Measurements from ENCODE around the gene CASKIN2. TPM values are rescaled to one million over a fixed set of nuclear protein-coding genes. Genes with fewer than 3 reads are reported as not detected.

Gene CASKIN2
- total and polyA plus RNA-seq, 4 donors, result 2.3 to 12.1 (median 8.6) TPM

GRCh38 chr17:75496005-75496404 lies 19.3 kb downstream of the CASKIN2 start:
- TF ChIP-seq ATF3 (IDR thresholded peaks at IDR 0.05), result no peak
- TF ChIP-seq ZBTB33 (IDR thresholded peaks at IDR 0.05), result no peak
- no peak for TF ChIP-seq RXRA (IDR thresholded peaks at IDR 0.05)
- TF ChIP-seq NR2F2 (IDR thresholded peaks at IDR 0.05), result no peak
- no peak for TF ChIP-seq MAX (IDR thresholded peaks at IDR 0.05)
- TF ChIP-seq GABPA (IDR thresholded peaks at IDR 0.05 in 1 of 2, conservative IDR thresholded peaks at IDR 0.05 in 1 of 2), result no peak
- TF ChIP-seq FOXA2 (IDR thresholded peaks at IDR 0.05), result no peak
- no peak for TF ChIP-seq SP1 (IDR thresholded peaks at IDR 0.05)
- no peak for TF ChIP-seq CTCF (IDR thresholded peaks at IDR 0.05; ENCODE audit: low read depth, low read length, missing input control)
- Histone ChIP-seq H3K4me3 (ENCODE audit: low read depth in 1 of 3, low read length in 3 of 3) (no peak overlapping the region), H3K9me3 (ENCODE audit: control insufficient read depth in 4 of 4, low read length in 3 of 4) (no peaks in the 10 kb centered on the region), H3K27ac (ENCODE audit: low read depth in 1 of 2, low read length in 2 of 2) (no peak overlapping the region), H3K36me3 (ENCODE audit: control insufficient read depth in 4 of 4, insufficient read depth in 3 of 4, low read depth in 1 of 4, low read length in 3 of 4) (peaks cover 7 to 79% (median 24%) of the 10 kb centered on the region in 4 donors), H3K9ac (ENCODE audit: low read depth in 1 of 2, low read length in 2 of 2) (no peak overlapping the region), H3K4me1 (ENCODE audit: control insufficient read depth in 4 of 4, insufficient read depth in 4 of 4, low read length in 3 of 4) (peaks cover 0 to 6% (median 2%) of the 10 kb centered on the region in 4 donors), H3K27me3 (ENCODE audit: control insufficient read depth in 4 of 4, insufficient read depth in 4 of 4, low read length in 3 of 4) (no peaks in the 10 kb centered on the region)
- 94% methylated on average over 11 of the region's 11 CpGs for WGBS
- DNase-seq (ENCODE audit: low spot score), result no peak

GRCh38 chr17:75494326-75494877 lies 20.9 kb downstream of the CASKIN2 start:
- Histone ChIP-seq H3K27me3 (ENCODE audit: control insufficient read depth in 4 of 4, insufficient read depth in 4 of 4, low read length in 3 of 4) (no peaks in the 10 kb centered on the region), H3K27ac (ENCODE audit: low read depth in 1 of 2, low read length in 2 of 2) (no peak overlapping the region), H3K4me3 (ENCODE audit: low read depth in 1 of 3, low read length in 3 of 3) (no peak overlapping the region), H3K36me3 (ENCODE audit: control insufficient read depth in 4 of 4, insufficient read depth in 3 of 4, low read depth in 1 of 4, low read length in 3 of 4) (peaks cover 7 to 67% (median 21%) of the 10 kb centered on the region in 4 donors), H3K9me3 (ENCODE audit: control insufficient read depth in 4 of 4, low read length in 3 of 4) (no peaks in the 10 kb centered on the region), H3K9ac (ENCODE audit: low read depth in 1 of 2, low read length in 2 of 2) (no peak overlapping the region), H3K4me1 (ENCODE audit: control insufficient read depth in 4 of 4, insufficient read depth in 4 of 4, low read length in 3 of 4) (peaks cover 0 to 14% (median 5%) of the 10 kb centered on the region in 4 donors)
- 94% methylated on average over 14 of the region's 14 CpGs for WGBS
- no peak for TF ChIP-seq TAF1 (conservative IDR thresholded peaks at IDR 0.05)
- no peak for TF ChIP-seq ZBTB33 (IDR thresholded peaks at IDR 0.05)
- no peak for TF ChIP-seq ATF3 (IDR thresholded peaks at IDR 0.05)
- TF ChIP-seq YY1 (IDR thresholded peaks at IDR 0.05), result no peak
- no peak for TF ChIP-seq FOXA1 (IDR thresholded peaks at IDR 0.05)
- TF ChIP-seq EGR1 (IDR thresholded peaks at IDR 0.05; ENCODE audit: low read depth in 2 of 2), result no peak
- no peak for TF ChIP-seq REST (IDR thresholded peaks at IDR 0.05)
- TF ChIP-seq JUND (IDR thresholded peaks at IDR 0.05), result no peak
- TF ChIP-seq GABPA (IDR thresholded peaks at IDR 0.05 in 1 of 2, conservative IDR thresholded peaks at IDR 0.05 in 1 of 2), result no peak
- TF ChIP-seq MAX (IDR thresholded peaks at IDR 0.05), result no peak
- TF ChIP-seq HNF4G (IDR thresholded peaks at IDR 0.05), result no peak
- no peak for DNase-seq (ENCODE audit: low spot score)

Data from liver (tissue), 9 donors.